Mesenchymal stem cell (in vitro differentiated cells and primary cell): ENCODE data around the gene SOX6.

Experiments used
- DNase-seq: peaks from one replicate; pipeline ENCODE4 v3.0.0-alpha.2; 2013
- H2AFZ ChIP-seq: one replicate; pipeline ENCODE4 v1.6.1; 2013; ENCODE audit warnings: low read depth, mild to moderate bottlenecking, control low read depth, inconsistent platforms, low read length, moderate library complexity
- H2AK5ac ChIP-seq: 2 replicates; pipeline ENCODE4 v1.6.1; 2013; ENCODE audit warnings: low read length, moderate library complexity, mild to moderate bottlenecking, inconsistent platforms; ENCODE audit not compliant: severe bottlenecking
- H2BK120ac ChIP-seq: one replicate; pipeline ENCODE4 v1.6.1; 2013; ENCODE audit warnings: low read depth, mild to moderate bottlenecking, inconsistent platforms, low read length, moderate library complexity
- H2BK12ac ChIP-seq, 2 experiments: one replicate each; pipeline ENCODE4 v1.6.1; 2013; ENCODE audit warnings: inconsistent platforms in 2 of 2, low read length in 2 of 2, mild to moderate bottlenecking in 2 of 2, moderate library complexity in 2 of 2, control low read depth in 1 of 2
- H2BK15ac ChIP-seq: one replicate; pipeline ENCODE4 v1.6.1; 2013; ENCODE audit warnings: mild to moderate bottlenecking, low read depth, inconsistent platforms; ENCODE audit not compliant: poor library complexity, severe bottlenecking
- H2BK5ac ChIP-seq: 2 replicates; pipeline ENCODE4 v1.6.1; 2013; ENCODE audit warnings: low read depth, mild to moderate bottlenecking, low read length, control low read depth, inconsistent platforms; ENCODE audit not compliant: poor library complexity, severe bottlenecking
- H3K14ac ChIP-seq, 2 experiments: one replicate each; pipeline ENCODE4 v1.6.1; 2013; ENCODE audit warnings: inconsistent platforms in 2 of 2, low read length in 2 of 2, control low read depth in 1 of 2, mild to moderate bottlenecking in 1 of 2, moderate library complexity in 1 of 2
- H3K18ac ChIP-seq, 2 experiments: one replicate each; pipeline ENCODE4 v1.6.1; 2013; ENCODE audit warnings: inconsistent platforms in 2 of 2, low read length in 2 of 2, control low read depth in 1 of 2, low read depth in 1 of 2, mild to moderate bottlenecking in 1 of 2
- H3K23ac ChIP-seq, 2 experiments: one replicate each; pipeline ENCODE4 v1.6.1; 2013; ENCODE audit warnings: inconsistent platforms in 2 of 2, low read length in 2 of 2, mild to moderate bottlenecking in 2 of 2, moderate library complexity in 2 of 2, control low read depth in 1 of 2
- H3K27ac ChIP-seq: 2 replicates; pipeline ENCODE4 v1.5.1; 2013; ENCODE audit warnings: mild to moderate bottlenecking, moderate library complexity, low read length, control low read depth, inconsistent platforms; ENCODE audit not compliant: poor library complexity, severe bottlenecking
- H3K27me3 ChIP-seq, 2 experiments: 2 replicates each; pipeline versions ENCODE4 v1.6.1 to v1.7.0; 2013; ENCODE audit warnings: low read length in 2 of 2, mild to moderate bottlenecking in 2 of 2, moderate library complexity in 2 of 2, control low read depth in 1 of 2, inconsistent platforms in 1 of 2; ENCODE audit not compliant: control insufficient read depth in 1 of 2, insufficient read depth in 1 of 2
- H3K36me3 ChIP-seq, 2 experiments: 2 replicates each; pipeline versions ENCODE4 v1.6.1 to v1.7.0; 2013; ENCODE audit warnings: low read length in 2 of 2, control low read depth in 1 of 2, inconsistent platforms in 1 of 2, low read depth in 1 of 2, mild to moderate bottlenecking in 1 of 2; ENCODE audit not compliant: insufficient read depth in 2 of 2, control insufficient read depth in 1 of 2
- H3K4ac ChIP-seq, 2 experiments: one replicate each; pipeline ENCODE4 v1.6.1; 2013; ENCODE audit warnings: inconsistent platforms in 2 of 2, low read length in 2 of 2, mild to moderate bottlenecking in 2 of 2, moderate library complexity in 2 of 2, control low read depth in 1 of 2, low read depth in 1 of 2
- H3K4me1 ChIP-seq: 2 replicates; pipeline ENCODE4 v1.6.1; 2013; ENCODE audit warnings: low read depth, low read length, control low read depth; ENCODE audit not compliant: control insufficient read depth, insufficient read depth
- H3K4me2 ChIP-seq: 2 replicates; pipeline ENCODE4 v1.6.1; 2013; ENCODE audit warnings: low read length, mild to moderate bottlenecking, inconsistent platforms; ENCODE audit not compliant: poor library complexity, severe bottlenecking
- H3K4me3 ChIP-seq, 2 experiments: 2 replicates each; pipeline versions ENCODE4 v1.5.1 to v1.7.0; 2013; ENCODE audit warnings: low read length in 2 of 2, mild to moderate bottlenecking in 2 of 2, control low read depth in 1 of 2, low read depth in 1 of 2; ENCODE audit not compliant: insufficient read depth in 1 of 2
- H3K79me1 ChIP-seq: replicated peaks from 2 replicates; pipeline ENCODE4 v1.6.1; 2013; ENCODE audit warnings: mild to moderate bottlenecking, control low read depth, low read length, inconsistent platforms; ENCODE audit not compliant: poor library complexity, severe bottlenecking
- H3K9ac ChIP-seq: 2 replicates; pipeline ENCODE4 v1.7.0; 2013; ENCODE audit warnings: mild to moderate bottlenecking, low read length, moderate library complexity
- H3K9me3 ChIP-seq: 2 replicates; pipeline ENCODE4 v1.7.0; 2013; ENCODE audit warnings: mild to moderate bottlenecking, low read length; ENCODE audit not compliant: control insufficient read depth
- H4K8ac ChIP-seq: one replicate; pipeline ENCODE4 v1.6.1; 2013; ENCODE audit warnings: inconsistent platforms, mild to moderate bottlenecking, low read length, moderate library complexity
- H4K91ac ChIP-seq: one replicate; pipeline ENCODE4 v1.6.1; 2013; ENCODE audit warnings: mild to moderate bottlenecking, low read length, inconsistent platforms
- WGBS: methylation state at CpG from one replicate; pipeline ENCODE4 v1.1.7; 2013; ENCODE audit warnings: mixed read lengths; 5-methylcytosine and 5-hydroxymethylcytosine counted together

SOX6 gene

GRCh38 chr11:15927864-15928217, 428.5 kb downstream of the SOX6 start:
- no peak overlapping the region for H2BK15ac ChIP-seq
- H4K8ac ChIP-seq: no peak overlapping the region
- no peak overlapping the region for H2BK5ac ChIP-seq
- no peaks in the 10 kb centered on the region for H3K4me1 ChIP-seq
- H3K9me3 ChIP-seq: peaks cover 17% of the 10 kb centered on the region
- no peak overlapping the region for H3K18ac ChIP-seq
- no peak overlapping the region for H3K23ac ChIP-seq
- H2BK120ac ChIP-seq: no peak overlapping the region
- no peaks in the 10 kb centered on the region for H3K36me3 ChIP-seq
- no peak overlapping the region for H2AK5ac ChIP-seq
- no peak overlapping the region for H2AFZ ChIP-seq
- H3K9ac ChIP-seq: no peak overlapping the region
- H3K27me3 ChIP-seq: peaks cover 0 to 13% of the 10 kb centered on the region in 2 experiments
- H3K4ac ChIP-seq: no peak overlapping the region
- no peak overlapping the region for H2BK12ac ChIP-seq
- no peak for DNase-seq
- H4K91ac ChIP-seq: no peak overlapping the region
- no peak overlapping the region for H3K4me2 ChIP-seq
- no peak overlapping the region for H3K27ac ChIP-seq
- H3K4me3 ChIP-seq: no peak overlapping the region
- H3K14ac ChIP-seq: no peak overlapping the region
- no peaks in the 10 kb centered on the region for H3K79me1 ChIP-seq

GRCh38 chr11:15927196-15927863, 429.0 kb downstream of the SOX6 start:
- no peak for DNase-seq
- Histone ChIP-seq H2BK120ac (no peak overlapping the region), H2BK15ac (no peak overlapping the region), H3K27me3 (peaks cover 0 to 13% of the 10 kb centered on the region in 2 experiments), H4K8ac (no peak overlapping the region), H3K9ac (no peak overlapping the region), H3K36me3 (no peaks in the 10 kb centered on the region), H3K4me2 (no peak overlapping the region), H2AK5ac (no peak overlapping the region), H3K4me3 (no peak overlapping the region), H3K27ac (no peak overlapping the region), H3K18ac (no peak overlapping the region), H3K9me3 (peaks cover 12% of the 10 kb centered on the region), H2BK12ac (no peak overlapping the region), H3K14ac (no peak overlapping the region), H3K23ac (no peak overlapping the region), H3K4me1 (no peaks in the 10 kb centered on the region), H3K4ac (no peak overlapping the region), H2AFZ (no peak overlapping the region), H3K79me1 (no peaks in the 10 kb centered on the region), H2BK5ac (no peak overlapping the region), H4K91ac (no peak overlapping the region)
- 96% methylated on average over 5 of the region's 5 CpGs for WGBS

- H3K27ac ChIP-seq: no peak overlapping the region
Observed at GRCh38 chr11:15926071-15926470, 430.3 kb downstream of the SOX6 start.

GRCh38 chr11:15923183-15923582, 433.2 kb downstream of the SOX6 start:
- Histone ChIP-seq H3K23ac (no peak overlapping the region), H3K9ac (no peak overlapping the region), H2BK12ac (no peak overlapping the region), H2BK120ac (no peak overlapping the region), H3K27me3 (peaks cover 0 to 9% of the 10 kb centered on the region in 2 experiments), H3K14ac (no peak overlapping the region), H2AFZ (no peak overlapping the region), H3K36me3 (no peaks in the 10 kb centered on the region), H3K27ac (no peak overlapping the region), H3K4me2 (no peak overlapping the region), H2AK5ac (no peak overlapping the region), H3K4me1 (peaks cover 1% of the 10 kb centered on the region), H3K79me1 (no peaks in the 10 kb centered on the region), H2BK5ac (no peak overlapping the region), H3K18ac (no peak overlapping the region), H3K4ac (no peak overlapping the region), H2BK15ac (no peak overlapping the region), H4K8ac (no peak overlapping the region), H4K91ac (no peak overlapping the region), H3K4me3 (no peak overlapping the region), H3K9me3 (no peaks in the 10 kb centered on the region)
- peak; percentile 26 for DNase-seq
- 50% methylated on average over 2 of the region's 2 CpGs for WGBS

More at GRCh38 chr11:15926071-15926470, 430.3 kb downstream of the SOX6 start:
- no peak overlapping the region for H2BK15ac ChIP-seq
- WGBS: 82% methylated on average over 1 of the region's 2 CpGs
- H3K4ac ChIP-seq: no peak overlapping the region
- H3K23ac ChIP-seq: no peak overlapping the region
- no peaks in the 10 kb centered on the region for H3K79me1 ChIP-seq
- peaks cover 6% of the 10 kb centered on the region for H3K9me3 ChIP-seq
- no peak overlapping the region for H2BK5ac ChIP-seq
- no peak overlapping the region for H4K8ac ChIP-seq
- H2AFZ ChIP-seq: no peak overlapping the region
- H3K14ac ChIP-seq: no peak overlapping the region
- H2BK12ac ChIP-seq: no peak overlapping the region
- H3K4me2 ChIP-seq: no peak overlapping the region
- DNase-seq: no peak
- no peak overlapping the region for H3K18ac ChIP-seq
- H3K4me3 ChIP-seq: no peak overlapping the region
- peaks cover 0 to 13% of the 10 kb centered on the region in 2 experiments for H3K27me3 ChIP-seq
- H4K91ac ChIP-seq: no peak overlapping the region
- no peak overlapping the region for H2AK5ac ChIP-seq
- H3K4me1 ChIP-seq: no peaks in the 10 kb centered on the region
- no peak overlapping the region for H3K9ac ChIP-seq
- no peaks in the 10 kb centered on the region for H3K36me3 ChIP-seq
- H2BK120ac ChIP-seq: no peak overlapping the region
